Astrocyte of the cerebellum (primary cell): ENCODE data around the gene SRA1.
A peak's percentile ranks its signal among the peaks of the same experiment; 100 is the strongest.

Experiments
- DNase-seq: peaks from one replicate; pipeline ENCODE4 v3.0.0-alpha.2; 2011; ENCODE audit warnings: low read depth
- H3K4me3 ChIP-seq: 2 replicates; pipeline ENCODE4 v1.5.1; 2011; ENCODE audit warnings: mild to moderate bottlenecking, low read depth, low read length, moderate library complexity
- in situ Hi-C: cut with HindIII; loops from 2 replicates; pipeline ENCODE4 v1.10.0; 2017; ENCODE audit warnings: low sequenced_read_pairs
- TF ChIP-seq, protein P1 (sequence below): IDR thresholded peaks from 2 replicates; pipeline ENCODE4 v1.5.1; 2012; ENCODE audit warnings: low read length, low read depth, moderate library complexity, mild to moderate bottlenecking; ENCODE audit errors: missing control alignments

SRA1 gene

DNA sequence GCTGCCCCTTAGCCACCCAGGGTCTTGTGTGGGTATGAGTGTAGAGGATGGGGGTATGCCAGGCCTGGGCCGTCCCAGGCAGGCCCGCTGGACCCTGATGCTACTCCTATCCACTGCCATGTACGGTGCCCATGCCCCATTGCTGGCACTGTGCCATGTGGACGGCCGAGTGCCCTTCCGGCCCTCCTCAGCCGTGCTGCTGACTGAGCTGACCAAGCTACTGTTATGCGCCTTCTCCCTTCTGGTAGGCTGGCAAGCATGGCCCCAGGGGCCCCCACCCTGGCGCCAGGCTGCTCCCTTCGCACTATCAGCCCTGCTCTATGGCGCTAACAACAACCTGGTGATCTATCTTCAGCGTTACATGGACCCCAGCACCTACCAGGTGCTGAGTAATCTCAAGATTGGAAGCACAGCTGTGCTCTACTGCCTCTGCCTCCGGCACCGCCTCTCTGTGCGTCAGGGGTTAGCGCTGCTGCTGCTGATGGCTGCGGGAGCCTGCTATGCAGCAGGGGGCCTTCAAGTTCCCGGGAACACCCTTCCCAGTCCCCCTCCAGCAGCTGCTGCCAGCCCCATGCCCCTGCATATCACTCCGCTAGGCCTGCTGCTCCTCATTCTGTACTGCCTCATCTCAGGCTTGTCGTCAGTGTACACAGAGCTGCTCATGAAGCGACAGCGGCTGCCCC, 10.0 kb upstream of the SRA1 start:
- no peak for DNase-seq
- no peak overlapping the region for H3K4me3 ChIP-seq
- TF ChIP-seq, protein P1, sequence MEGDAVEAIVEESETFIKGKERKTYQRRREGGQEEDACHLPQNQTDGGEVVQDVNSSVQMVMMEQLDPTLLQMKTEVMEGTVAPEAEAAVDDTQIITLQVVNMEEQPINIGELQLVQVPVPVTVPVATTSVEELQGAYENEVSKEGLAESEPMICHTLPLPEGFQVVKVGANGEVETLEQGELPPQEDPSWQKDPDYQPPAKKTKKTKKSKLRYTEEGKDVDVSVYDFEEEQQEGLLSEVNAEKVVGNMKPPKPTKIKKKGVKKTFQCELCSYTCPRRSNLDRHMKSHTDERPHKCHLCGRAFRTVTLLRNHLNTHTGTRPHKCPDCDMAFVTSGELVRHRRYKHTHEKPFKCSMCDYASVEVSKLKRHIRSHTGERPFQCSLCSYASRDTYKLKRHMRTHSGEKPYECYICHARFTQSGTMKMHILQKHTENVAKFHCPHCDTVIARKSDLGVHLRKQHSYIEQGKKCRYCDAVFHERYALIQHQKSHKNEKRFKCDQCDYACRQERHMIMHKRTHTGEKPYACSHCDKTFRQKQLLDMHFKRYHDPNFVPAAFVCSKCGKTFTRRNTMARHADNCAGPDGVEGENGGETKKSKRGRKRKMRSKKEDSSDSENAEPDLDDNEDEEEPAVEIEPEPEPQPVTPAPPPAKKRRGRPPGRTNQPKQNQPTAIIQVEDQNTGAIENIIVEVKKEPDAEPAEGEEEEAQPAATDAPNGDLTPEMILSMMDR = no peak
- in situ Hi-C loops = no loop called here

DNA sequence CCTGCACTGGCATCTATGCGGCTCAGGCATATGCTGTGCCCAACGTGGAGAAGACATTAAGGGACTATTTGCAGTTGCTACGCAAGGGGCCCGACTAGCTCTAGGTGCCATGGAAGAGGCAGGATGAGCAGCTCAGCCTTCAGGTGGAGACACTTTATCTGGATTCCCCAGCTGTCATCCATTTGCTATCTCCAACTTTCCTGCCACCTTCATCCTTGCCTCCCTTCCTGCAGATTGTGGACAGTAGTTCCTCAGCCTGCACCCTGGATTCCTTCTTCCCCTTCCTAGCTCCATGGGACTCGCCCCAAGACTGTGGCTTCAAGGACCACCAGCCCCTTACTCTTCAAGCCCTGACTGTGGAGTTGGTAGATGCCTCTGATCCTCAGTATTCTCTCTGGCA, 9.4 kb upstream of the SRA1 start:
- in situ Hi-C loops = no loop called here
- TF ChIP-seq, protein P1 = no peak
- no peak overlapping the region for H3K4me3 ChIP-seq
- no peak for DNase-seq

DNA sequence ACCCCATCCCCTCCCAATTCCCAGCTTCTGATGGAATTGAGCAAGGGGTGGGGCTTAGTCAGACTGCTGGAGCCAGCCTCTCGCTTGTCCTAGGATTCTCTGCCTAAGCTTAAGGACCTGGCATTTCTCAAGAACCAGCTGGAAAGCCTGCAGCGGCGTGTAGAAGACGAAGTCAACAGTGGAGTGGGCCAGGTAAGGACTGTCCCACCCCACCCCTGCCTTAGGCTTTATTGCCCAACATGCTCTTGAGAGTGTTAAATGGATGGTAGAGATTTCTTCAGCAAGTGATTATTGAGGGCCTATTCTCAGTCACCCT, 8.5 kb upstream of the SRA1 start:
- TF ChIP-seq, protein P1 = no peak
- in situ Hi-C loops = no loop called here
- H3K4me3 ChIP-seq = peak overlapping the region; percentile 69
- DNase-seq = no peak

DNA sequence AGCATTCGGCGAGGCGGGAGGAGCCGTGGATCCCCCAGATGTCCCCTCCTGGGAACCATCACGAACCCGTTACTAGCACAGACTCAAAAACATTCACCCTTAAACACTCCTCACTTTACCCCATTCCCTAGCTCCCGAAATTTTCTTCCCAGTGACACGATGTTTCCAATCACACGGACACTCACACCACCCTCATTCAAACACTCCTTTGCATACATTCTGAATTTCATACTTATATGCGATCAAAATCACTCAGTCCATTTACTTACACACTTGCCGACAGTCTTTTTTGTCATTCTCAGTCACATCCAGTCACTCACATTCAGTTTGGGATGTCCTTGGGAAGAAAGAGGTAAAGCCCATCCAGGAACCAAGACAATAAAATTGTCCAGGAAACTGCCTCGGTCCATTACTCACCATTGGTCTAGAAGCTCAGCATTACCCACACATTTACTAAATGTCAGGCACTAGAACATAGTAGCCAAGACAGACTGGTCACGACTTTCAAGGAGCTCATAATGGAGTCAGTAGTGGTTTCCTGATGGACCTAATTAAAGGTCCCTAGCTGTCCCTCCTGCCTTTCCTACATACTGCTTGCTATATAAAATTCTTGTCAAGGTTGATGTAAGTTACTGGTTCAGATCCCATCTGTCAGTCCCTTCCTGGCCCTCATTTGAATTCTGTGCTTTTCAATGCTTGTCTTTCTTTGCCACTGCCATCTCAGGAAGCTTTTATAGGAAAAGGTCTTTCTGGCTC, 7.9 kb upstream of the SRA1 start:
- no peak for DNase-seq
- TF ChIP-seq, protein P1 = no peak
- in situ Hi-C loops = no loop called here
- peak overlapping the region; percentile 69 for H3K4me3 ChIP-seq

DNA sequence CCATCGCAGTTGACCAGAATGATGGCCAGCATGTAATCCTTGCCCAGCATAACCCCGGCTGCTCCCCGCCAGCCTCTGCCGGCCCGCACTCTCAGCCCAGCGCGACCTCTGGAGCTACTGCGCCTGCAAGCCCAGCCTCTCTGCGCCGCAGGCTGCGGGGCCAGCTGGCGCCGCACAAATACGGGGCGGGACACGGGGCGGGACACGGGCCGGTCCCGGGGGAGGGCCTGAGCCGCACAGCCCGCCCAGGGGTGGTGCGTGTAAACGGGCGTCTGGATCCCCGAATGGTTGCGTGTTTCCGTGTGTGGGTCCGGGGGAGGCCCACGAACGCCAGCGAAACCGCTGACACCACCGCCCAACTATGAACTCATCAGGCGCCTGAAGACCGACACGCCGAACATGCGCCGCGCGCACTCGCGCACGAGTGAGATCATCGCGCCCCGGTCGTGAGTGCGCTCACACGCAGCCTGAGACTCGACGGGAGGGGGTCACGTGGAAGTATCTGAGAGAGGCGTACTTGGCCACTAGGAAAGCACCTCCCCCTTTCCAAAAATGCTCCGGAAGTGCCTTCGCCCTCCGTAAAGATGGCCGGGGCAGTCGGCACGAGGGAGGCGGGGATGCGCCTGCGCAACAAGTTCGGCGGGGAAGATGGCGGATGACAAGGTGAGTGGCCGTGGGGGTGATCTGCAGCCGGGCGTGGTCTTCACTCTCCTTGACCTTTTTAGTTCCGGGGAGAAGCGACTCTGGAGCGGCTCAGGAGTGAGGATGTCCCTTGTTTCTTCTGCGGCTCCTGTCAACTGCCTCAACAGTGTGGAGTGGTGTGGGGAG, 7.1 kb upstream of the SRA1 start, which contains the start of the genes APBB3 and SLC35A4:
TSS of gene APBB3 (minus strand) at position 403 of the 828 bp plus-strand sequence. CDS start at position 50, 353 bp downstream.
TSS of gene SLC35A4 (plus strand) at position 633 of the 828 bp plus-strand sequence. CDS start 2,342 bp downstream, outside the sequence.
- peak; percentile 97 for DNase-seq
- peak within 1 kb of the TSS; percentile 69 for H3K4me3 ChIP-seq
- in situ Hi-C loops = no loop called here
- TF ChIP-seq, protein P1 = no peak

DNA sequence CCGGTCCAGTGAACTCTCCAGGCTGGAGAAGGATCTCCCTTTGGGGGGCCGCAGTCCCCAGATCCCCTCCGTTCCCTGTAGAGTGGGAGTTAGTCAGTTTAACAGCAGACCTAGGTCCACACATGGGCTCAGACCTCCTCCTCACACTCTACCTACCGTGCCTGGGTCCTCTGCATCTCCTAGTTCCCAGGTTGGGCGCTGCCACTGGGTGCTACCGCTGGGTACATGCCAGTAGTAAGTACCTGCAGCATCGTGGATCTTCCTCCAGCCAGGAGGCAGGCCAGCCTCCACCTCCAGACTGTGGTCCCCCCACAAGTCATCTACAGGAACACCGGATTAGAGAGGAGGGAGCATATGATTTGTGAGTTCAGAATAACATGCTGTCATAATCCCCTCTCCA, 6.3 kb upstream of the SRA1 start:
- TF ChIP-seq, protein P1 = no peak
- DNase-seq = no peak
- in situ Hi-C loops = no loop called here
- peak overlapping the region; percentile 69 for H3K4me3 ChIP-seq
